HG03103 (cell line): ENCODE data around the gene GBX1.

ENCODE experiments used
- ATAC-seq: cut with Tn5 transposase; IDR thresholded peaks from one replicate; pipeline ENCODE4 v1.9.1; 2021; ENCODE audit warnings: low read depth; ENCODE audit not compliant: unreplicated experiment

GBX1 gene

DNA sequence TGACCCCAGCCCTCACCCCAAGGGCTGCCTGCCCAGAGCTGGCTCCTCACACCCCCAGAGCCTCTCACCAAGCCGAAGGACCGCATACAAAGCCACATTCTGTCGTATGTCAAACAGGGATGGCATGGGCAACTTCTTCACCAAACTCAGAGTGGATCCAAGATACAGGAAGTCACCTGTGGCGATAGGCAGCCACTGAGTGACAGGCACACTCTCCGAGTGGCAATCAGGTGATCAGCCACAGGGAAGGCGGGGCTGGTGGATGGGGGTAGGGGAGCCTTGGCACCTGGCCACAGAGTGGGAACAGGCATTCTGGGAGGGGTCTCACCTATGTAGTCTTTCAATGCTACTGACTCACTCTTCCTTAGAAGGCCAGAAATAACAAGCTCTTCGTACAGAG is 26.7 kb upstream of the GBX1 start:
- no peak for ATAC-seq

DNA sequence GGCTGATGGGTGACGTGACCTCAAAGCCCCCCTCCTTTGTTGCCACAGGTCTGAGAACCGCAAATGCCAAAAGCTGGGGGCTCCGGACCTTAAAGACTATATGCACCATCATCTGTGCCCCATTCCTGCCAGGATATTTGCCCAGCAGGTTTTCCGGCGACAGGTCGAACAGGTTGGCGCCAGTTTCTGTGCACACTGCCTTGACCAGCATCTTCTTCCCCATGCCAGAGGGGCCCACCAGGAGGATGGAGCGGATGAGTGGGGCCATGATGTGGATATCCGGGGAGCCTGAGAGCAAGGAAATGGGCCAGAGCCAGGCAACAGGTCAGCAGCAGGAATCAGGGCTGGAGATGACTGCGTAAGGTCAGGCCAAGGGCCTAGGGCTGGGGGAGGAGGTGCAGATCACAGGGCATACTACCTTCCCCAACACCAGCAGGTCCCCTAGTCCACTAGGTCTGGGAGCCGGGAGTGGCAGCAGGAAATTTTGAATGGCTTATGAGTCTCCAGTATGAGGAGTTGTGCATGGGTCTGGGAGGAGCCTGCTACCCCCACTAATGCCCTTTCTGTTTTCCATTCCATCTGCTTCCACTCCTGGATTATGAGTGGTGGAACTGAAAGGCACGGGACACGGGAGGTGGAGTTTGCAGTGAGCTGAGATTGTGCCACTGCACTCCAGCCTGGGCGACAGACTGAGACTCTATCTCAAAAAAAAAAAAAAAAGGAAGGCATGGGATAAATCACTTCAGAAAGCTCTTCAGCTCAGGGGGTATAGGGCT is 25.9 kb upstream of the GBX1 start:
- no peak for ATAC-seq

DNA sequence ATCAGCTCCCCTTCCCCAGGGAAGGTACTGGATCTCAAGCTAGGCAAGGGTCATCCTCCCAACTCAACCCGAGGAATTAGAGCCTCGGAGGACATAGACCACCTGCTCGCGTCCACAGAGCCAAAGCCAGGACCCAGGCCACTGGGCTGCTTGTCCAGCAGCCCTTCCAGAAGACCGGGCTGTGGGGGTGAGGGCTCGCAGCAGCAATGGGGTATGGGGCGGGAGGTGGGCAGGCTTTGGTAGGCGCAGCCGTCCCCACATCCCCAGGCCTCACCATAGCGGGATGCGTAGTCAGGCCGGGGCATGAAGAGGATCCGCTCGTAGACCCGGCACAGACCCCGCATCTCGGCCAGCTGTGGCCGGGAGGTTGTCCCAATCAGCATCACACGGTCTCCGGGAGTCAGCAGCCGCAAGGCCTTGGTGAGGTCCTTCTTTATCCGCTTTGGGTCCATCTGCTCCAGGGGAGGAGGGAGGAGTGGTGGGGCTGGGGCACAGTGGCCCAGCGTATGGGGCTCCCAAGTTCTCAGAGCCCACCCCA is 24.6 kb upstream of the GBX1 start:
- no peak for ATAC-seq

DNA sequence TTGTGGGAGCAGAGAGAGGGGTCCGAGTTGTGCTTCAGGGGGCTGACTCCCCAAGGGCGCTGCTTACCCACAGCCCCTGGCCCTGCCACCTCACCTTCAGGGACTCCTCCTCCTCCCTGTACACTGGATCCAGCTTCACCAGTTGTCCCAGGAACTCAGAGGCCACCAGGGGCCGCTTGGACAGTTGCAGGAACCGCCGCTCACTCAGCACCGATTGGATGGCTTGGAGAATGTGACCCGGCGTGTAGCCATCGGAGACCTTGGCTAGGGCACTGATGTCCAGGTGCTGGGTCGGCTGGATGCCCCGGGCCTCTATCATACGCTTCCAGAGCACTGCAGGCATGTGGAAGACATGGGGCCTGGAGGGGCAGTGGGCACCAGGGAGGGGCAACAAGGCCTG is 24.1 kb upstream of the GBX1 start:
- ATAC-seq = no peak

DNA sequence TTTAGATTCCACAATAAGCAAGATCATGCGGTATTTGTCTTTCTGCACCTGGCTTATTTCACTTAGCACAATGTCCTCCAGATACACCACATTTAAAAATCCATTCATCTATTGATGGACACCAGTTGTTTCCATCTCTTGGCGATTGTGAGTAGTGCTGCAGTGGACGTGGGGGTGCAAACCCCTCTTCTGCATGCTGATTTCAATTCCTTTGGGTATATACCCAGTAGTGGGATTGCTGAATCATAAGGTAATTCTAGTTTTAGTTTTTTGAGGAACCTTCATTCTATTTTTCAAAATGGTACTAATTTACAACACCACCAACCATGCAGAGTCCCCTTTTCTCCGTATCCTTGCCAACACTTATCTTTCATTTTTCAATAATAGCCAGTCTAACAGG is 21.5 kb upstream of the GBX1 start:
- ATAC-seq = no peak

DNA sequence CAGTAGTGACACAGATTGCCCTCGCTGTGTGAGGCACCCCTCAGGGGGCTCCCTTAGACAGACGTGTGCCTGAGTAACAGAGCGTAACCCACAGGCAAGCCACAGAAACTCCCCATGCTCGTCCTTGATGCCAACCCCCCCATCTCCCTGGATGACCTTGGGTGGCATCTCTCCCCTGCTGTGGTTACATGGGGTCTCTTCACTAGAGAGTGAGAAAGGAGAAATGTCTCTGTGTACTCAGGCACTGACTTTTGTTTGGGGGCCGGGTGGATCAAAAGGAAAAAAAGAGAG is 20.7 kb upstream of the GBX1 start:
- ATAC-seq = no peak

DNA sequence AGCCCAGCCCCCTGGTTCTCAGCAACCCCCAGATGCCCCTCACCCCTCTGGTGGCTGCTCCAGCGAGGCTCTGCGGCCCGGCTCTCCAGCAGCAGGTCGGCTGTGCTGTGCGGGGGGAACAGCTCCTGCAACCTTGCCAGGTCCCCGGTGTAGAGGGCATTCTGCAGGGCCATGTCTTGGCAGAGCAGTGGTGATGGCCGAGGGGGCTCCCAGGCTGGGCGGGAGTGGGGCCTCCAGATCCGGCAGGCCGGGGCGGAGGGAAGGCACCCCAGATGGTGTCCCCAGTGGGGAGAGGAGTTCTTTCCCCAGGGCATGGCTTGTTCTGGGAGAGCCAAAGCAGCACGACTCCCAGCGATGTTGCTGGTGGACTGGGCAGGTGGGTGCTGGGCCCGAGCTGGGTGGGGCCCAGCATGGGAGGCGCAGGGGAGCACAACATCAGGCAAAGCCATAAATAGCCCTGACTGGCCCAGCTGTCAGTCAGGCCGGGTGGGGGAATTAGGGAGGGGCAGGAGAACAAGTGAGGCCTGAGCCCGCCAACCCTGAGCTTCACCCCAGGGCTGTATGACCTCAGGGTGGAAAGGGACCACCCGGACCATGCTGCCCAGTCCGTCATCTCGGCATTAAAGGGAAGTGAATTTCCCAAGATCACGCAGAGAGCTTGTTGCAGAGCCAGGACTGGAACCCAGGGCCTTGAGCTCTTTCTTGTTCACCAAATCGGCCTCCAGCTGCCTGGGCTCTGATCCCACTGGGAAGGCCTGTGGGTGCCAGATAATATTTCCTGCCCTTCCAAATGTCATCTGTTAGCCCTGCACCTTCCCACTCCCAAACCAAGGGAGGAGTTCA is 20.1 kb upstream of the GBX1 start:
- ATAC-seq = no peak

DNA sequence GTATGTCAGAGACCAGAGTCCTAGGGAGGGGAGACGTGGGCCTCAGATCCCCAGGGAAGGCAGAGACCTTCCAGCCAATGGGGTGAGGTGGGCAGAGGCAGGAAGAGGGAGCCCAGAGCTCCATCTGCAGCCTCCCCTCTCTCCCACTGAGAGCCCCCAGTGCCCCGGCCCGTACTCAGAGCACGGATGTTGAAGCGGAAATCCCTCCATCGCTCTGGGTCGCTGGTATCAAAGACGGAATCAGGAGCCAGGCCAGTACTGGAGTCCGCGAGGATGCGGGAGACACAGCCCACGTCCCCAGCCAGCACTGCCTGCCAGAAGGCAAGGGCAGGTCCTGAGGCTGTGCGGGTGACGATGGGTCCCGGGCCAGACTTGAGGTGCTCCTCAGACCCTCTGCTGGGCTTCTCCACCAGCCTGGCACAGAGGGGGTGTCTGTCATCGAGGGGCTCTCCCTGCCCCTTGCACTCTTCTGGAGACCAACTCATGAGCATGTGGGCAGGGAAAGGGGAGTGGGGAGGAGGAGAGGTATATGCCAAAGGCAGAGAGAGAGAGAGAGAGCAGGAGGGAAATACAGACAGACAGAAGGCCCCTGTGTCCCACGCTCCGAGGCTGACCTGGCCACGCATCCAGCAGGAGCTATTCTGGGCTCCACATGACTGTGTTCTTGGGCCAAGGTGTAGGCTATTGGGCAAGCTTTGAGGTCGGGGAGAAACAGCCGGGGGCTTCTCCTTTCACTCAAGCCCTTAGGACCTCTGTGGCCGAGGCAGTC is 19.3 kb upstream of the GBX1 start, which contains the start of gene ASB10:
Gene ASB10 (minus strand): TSS at position 611 of the 769 bp plus-strand sequence. CDS start 120 bp downstream, at position 491.
- no peak for ATAC-seq

DNA sequence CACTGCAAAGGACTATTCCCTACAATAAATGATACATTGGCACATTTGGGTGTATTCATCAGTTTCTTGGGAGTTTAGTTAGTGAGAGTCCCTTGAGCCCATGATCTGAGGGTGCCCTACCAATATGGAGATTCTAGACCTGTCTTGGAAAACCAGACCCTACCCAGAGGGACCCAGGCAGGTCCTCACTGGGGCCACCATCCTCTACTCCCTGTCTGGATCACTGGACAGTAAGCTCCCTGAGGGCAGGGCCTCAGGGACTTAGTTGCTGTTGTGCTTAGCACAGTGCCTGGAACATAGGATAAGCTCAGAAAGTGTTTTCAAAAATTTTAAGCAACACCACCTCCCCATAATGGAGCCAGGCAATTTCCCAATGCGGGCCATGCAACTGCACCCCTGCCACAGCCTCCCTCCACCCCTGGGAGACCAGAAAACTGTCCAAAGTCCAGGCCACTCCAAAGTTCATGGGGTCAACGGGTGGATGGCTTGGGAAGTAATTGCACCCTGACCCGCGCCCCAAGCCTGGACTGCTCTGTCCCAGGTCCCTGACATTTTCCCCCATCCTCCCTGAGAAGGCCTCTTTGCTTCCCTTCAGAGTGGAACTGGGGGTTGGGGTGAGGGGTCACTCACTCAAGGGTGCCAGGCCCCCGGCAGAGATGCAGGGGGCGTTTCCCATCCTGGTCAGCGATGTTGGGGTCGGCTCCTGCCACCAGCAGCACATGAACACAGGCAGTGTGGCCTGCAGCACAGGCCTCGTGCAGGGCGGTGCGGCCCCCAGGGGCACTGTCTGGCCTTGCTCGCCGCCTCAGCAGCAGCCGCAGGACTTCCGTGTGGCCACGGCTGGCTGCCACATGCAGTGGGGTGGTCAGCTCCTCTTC is 18.5 kb upstream of the GBX1 start:
- no peak for ATAC-seq

DNA sequence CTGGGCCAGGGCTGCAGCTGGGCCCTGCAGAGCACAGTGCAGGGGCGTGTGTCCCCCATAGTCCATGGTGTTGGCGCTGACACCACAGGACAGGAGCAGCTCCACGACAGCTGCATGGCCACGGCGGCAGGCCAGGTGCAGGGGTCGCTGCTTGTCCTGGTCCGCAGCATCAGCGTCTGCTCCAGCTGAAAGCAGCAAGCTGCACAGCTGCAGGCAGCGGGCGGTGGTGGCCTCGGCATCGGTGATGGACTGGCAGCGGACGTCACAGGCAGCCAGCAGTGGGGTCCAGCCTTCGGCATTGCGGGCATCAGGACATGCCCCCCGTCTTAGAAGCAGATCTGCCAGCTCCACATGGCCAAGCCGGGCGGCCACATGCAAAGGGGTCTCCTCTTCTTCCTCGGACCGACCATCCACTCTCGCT is 13.5 kb upstream of the GBX1 start:
- no peak for ATAC-seq

DNA sequence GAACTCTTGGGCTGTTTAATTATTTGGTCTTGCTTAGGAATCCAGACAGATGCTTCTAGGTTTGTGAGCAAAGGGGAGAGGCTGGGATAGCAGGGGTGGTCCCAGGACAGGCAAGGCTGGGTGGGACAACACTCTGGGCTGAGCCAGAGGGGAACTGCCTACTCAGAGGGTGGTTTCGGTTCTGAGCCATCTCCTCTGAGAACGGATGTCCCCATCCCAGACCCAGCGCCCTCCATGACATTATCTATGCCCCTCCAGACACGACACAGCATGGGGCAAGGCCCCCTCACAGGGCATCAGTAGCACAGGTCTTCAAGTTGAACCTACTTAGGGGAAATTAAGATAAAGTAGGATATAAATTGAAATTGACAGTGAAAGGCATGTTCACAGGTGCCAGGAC is 12.5 kb upstream of the GBX1 start:
- no peak for ATAC-seq

DNA sequence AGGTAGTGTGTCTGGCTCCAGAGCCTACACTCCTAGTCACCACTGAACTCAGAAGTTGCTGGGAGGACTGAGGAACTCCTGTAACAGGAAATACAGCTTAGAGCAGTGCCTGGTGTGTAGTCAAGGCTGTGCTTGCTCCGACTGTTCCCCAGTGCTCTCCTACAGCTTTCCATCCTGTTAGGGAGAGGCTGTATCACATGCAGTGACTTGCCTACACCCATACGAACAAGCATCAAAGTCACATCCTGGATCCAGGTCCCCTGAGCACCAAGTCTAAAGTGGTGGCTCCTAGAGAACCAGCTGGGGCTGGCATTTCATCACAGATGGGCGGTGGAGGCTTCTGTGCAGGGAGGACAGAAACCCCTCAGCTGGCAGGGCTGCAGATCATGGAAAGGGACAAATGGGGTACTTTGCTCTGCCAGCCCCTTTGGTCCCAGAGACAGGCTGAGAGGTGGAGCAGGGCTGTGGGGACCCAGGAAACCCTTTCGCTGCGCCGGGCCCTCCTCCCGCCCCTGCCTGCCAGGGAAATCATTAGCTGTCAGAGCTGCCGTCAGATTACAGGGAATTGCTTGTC is 11.9 kb upstream of the GBX1 start:
- no peak for ATAC-seq

DNA sequence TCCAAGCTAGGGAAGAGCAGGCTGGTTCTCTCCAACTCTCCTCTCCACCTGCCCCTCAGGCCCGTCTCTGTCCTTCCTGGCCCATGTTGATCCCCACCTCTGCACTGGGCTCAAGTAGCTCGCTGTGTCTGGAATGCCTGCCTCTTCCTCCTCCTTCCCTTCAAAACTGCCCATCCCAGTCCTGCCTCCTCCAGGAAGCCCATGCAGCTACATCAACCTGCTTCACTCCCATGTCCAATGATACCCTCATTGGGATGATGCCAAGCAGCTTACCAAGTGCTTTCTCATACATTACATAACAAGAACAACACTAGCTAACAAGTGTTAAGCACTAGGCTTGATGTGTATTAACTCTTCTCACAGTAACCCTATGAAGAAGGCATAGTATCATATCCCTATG is 11.3 kb upstream of the GBX1 start:
- ATAC-seq = no peak

DNA sequence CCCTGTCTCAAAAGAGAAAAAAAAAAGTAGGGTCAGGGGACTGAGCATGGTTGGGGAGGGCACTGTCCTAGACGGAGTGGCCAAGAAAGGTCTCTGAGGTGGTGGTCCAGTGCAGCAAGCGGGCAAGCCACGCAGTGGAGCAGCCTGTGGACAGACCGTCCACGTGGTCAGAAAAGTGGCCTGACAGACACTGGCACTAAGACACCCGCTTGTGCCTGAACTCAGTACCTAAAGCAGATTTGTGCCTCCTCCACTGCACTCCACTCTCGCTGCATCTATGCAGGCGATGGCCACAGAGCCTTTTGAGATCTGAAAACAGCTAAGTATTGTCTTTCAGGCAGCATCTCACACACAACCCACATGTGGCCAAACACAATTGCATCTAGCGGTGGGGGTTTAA is 10.7 kb upstream of the GBX1 start:
- no peak for ATAC-seq

DNA sequence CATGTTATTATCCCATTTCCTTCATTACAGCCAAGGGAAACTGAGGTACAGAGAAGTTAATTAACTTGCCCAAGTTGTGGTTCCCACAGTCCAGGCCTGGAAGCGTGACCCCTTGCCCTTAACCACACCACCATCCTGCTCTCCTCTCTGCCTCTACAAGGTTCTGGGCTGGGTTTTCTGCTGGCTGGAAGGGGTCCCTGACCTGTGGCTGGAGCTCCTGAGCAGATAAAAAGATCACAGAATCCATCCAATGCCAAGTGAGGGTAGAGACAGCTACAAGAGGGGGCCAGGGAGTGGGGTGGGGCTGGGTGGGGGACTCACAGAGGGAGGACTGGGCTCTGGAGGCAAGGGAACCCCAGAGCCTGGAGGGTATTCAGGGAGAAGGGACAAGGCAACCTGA is 9.8 kb upstream of the GBX1 start:
- ATAC-seq = no peak

DNA sequence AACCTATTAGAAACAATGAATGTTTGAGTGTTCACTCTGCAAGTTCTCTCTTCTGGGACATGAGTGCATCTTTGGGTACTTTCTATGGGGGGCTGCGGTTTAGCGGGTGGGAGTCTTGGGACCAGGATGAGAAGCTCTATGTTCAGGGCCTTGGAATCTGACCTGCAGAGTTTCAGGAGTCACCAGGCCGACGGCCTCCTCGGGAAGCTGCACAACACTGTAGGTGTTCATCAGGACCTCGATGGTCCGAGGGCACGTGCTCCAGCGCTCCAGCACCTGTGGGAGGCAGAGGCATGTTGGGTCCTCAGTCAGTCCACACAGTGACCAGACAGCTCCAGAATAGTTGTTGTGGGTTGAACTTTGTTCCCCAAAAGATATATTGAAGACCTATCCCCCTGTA is 8.9 kb upstream of the GBX1 start:
- no peak for ATAC-seq

DNA sequence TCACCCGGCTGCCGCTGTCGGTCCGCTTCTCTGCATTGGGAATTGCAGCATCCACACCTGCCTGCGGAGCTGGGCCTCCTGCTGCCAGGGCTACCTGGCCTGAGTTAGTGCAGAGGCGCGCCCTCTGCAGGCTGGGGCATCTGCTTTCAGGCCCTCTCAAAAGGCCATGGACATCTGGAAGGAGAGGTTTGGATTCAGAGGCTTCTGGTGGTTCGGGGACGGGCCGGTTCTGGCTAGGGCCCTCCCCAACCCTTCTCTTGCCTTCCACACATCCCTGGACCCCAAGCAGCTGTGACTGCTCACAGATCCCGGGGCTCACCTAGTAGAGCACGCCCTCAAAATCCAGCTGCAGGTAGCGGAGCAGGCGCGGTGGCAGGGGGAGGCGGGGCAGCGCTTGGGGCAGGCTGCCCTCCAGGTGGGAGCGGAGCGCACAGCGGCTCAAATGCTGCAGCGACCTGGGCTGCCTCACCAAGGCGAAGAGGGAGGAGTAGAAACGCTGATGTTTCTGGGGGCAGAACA is 8.4 kb upstream of the GBX1 start:
- ATAC-seq = no peak

DNA sequence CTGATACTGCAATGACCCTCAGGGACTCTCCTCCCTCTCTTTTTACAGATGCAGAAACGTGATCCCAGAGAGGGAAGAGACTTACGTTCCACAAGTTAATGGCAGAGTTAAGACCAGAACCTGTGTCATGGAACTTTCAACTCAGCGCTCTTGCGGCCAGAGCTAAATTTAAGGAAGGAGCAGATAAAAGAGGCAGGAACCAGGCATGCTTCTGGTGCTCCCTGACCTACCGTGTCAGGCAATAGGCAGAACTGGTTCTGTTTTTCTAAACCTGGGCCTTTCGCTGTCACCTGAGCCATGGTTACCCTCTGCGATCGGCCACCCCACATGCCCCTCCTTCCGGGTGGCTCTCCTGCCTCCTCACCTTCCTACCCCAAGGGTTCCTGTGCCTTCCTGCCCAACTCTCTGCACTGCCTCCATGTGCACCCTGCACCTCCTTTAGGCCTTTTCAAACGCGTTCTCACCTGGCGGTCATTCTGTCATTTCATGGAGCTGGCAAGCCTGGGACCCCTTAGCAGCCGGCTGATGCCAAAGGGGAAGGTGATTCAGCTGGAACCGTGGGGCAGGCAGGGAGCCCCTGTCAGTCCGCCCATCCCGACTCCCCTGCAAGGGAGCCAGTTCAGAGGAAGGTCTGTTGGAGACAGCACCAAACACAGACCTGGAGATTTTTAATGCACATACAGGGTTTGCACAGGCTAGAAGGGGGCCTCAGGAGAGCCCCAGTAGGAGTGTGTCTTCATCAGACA is 7.7 kb upstream of the GBX1 start:
- no peak for ATAC-seq
